Measurements from ENCODE around the gene CLDN9.

GRCh38 chr16:2985462-2985861, 27.3 kb upstream of the CLDN9 start:
- TF ChIP-seq, protein P1, sequence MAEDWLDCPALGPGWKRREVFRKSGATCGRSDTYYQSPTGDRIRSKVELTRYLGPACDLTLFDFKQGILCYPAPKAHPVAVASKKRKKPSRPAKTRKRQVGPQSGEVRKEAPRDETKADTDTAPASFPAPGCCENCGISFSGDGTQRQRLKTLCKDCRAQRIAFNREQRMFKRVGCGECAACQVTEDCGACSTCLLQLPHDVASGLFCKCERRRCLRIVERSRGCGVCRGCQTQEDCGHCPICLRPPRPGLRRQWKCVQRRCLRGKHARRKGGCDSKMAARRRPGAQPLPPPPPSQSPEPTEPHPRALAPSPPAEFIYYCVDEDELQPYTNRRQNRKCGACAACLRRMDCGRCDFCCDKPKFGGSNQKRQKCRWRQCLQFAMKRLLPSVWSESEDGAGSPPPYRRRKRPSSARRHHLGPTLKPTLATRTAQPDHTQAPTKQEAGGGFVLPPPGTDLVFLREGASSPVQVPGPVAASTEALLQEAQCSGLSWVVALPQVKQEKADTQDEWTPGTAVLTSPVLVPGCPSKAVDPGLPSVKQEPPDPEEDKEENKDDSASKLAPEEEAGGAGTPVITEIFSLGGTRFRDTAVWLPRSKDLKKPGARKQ (CRISPR knock-in tag; IDR thresholded peaks at IDR 0.05) = no peak
- no peak for TF ChIP-seq KDM4B (IDR thresholded peaks at IDR 0.05; ENCODE audit: borderline replicate concordance in 2 of 2, low read depth in 1 of 2)
- no peak for TF ChIP-seq STAG1 (CRISPR knock-in tag; IDR thresholded peaks at IDR 0.05; ENCODE audit: borderline replicate concordance)
- no peak for TF ChIP-seq RBFOX2 (IDR thresholded peaks at IDR 0.05; ENCODE audit: low read depth, low read length)
